T-helper 22 cell (primary cell): Measurements from ENCODE around the gene WDR86.

Experiments
- DNase-seq: peaks from one replicate; pipeline ENCODE4 v3.0.0-alpha.2; 2020; ENCODE audit warnings: low read depth

The WDR86 gene

DNA sequence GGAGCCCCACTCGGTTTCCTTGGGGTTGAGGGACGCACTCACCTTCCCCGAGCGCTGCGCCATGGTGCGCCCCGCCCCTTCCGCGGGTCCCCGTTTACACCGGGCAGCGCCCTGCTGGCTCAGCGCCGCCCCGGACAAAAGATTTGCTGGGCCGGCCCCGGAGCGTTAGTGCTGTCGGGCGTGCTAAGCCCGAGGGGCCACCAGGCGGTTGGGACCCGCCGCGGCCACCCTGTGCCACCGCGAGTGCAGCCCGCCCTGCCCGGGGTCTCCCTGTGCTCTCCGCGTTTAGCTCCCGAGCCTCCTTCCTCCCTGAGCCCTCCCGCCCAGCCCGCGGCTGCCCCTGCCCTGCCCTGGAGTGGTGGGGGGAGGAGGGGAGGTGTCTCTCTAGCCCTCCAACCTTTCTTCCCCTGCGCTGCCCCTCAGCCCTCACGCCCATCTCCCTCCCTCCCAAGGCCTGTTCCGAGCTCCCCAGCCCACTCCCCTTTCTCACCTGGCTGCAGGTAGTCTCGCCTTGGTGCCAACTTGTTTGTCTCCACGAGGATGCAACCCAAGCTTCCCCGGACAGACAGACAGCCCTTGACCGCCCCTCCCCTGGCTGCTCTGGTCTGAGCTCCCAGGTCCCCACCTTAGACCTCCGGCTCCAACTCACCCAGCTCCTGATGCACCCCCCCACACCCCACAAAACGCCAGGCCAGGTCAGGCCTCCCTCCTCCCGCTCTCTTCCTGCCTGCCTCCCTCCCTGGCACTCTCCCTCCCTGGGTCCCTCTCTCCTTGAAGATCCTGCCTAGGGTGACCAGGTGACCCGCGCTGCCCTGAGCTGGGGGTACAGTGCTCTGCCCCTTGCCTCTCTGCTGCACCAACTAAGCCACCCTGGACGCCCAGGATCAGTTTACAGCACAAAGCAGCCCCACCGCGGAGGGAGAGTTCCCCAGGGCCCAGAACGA is 30.3 kb upstream of the WDR86 start, which contains the start of gene CRYGN:
Gene CRYGN, minus strand, starts transcription at position 287 of the 944 bp plus-strand sequence. Its CDS starts 224 bp downstream, at position 63.
- no peak for DNase-seq

- DNase-seq = no peak
Observed at GRCh38 chr7:151438864-151439601, 29.2 kb upstream of the WDR86 start.

GRCh38 chr7:151437866-151438516 is 28.2 kb upstream of the WDR86 start:
- DNase-seq = no peak

- no peak for DNase-seq
Observed at GRCh38 chr7:151437159-151437553, 27.3 kb upstream of the WDR86 start.

DNA sequence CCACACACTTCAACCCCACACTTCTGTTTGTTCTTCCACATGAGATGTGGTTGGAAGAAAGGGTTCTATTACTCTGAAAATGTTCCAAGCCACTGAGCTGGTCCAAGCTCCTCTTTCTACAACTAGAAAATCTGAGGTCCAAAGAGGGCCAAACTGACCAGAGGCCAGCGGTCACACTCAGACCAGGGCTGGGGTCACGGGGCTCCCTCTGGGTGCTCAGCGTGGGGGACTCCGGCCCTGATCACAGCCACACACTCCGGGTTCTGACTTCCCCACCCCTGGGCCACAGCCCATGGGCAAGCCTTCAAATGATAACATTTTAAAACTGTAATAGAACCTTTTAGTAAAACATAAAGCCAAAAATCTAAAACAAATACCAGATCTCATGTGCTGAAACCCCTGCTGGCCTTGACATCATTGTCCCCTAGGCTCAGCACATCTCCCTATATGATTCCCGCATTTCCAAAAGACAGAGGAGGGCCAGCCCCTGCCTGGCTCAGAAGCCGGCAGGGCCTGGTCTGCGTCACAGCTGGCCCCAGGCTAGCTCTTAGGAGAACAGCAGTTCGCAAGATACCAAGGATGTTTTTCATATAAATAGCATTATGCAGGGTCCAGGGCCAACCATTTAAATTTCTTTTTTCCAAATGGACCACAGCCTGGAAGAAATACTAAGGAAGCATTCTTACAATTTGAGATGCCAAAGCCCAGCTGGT is 26.8 kb upstream of the WDR86 start:
- no peak for DNase-seq

GRCh38 chr7:151435971-151436370 is 26.1 kb upstream of the WDR86 start:
- DNase-seq = no peak

DNA sequence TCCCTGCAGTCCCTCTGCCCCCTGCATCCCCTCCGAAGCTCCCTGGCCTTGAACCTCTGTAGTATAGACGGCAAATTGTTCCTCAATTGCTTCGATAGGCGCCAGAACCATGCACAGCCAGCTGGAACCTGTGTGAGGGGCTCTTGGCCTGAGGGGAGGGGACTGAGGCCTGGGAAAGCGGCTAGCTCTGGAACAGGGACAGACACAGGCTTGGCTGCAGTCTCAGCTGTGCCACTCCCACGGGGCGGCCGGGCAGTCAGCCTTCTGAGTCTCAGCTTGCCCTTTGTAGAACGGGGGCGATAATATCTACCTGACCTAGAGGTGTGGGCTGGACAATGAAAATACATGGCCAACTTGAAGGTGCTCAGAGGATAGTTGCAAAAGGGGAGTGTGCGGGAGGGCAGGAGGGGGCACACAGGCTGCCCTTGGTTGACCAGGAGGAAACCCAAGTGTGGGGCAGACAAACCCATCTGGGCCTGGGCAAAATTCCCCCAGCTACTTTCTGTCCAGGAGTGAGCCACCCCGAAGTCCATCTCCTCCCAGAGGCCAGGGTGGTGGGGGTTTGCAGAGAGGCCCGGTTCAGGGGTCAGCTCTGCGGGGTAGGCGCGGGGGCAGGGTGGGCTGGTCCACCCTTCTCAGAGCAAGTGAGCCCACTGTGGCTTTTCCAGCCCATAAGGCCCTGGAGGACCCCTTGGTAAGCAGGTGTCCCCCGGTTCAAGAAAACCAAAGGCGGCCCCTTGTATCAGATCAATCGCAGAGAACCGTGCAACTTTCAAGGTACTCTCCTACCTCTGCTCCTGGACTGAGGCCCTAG is 25.5 kb upstream of the WDR86 start:
- no peak for DNase-seq

- no peak for DNase-seq
Observed at GRCh38 chr7:151434549-151434948, 24.7 kb upstream of the WDR86 start.

GRCh38 chr7:151433721-151434400 is 24.0 kb upstream of the WDR86 start:
- no peak for DNase-seq

- DNase-seq = peak; percentile 27
Observed at GRCh38 chr7:151432658-151433521, 23.1 kb upstream of the WDR86 start.

GRCh38 chr7:151431768-151432311 is 22.0 kb upstream of the WDR86 start:
- DNase-seq = no peak

DNA sequence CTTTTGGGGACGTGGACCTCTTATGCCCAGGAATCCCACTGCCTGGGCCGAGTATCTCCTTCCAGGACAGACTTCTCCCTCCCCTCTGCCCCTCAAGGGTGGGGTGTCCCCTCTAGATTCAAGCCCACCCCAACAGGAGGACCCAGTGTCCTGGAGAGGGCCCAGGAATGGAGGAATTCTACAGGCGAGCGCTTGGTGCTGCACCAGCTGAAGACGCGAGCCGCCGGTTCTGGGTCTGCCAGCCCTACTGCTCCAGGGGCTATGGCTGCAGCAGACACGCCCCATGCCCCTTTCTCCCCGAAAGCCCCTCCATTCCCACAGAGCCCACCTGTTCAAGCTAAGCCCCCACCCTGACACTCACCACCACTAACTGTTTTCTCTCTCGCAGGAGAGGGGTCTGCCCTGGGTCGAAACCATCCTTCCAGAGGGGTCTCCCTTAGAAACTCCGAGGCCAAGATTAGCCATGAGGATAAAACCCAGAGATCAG is 21.5 kb upstream of the WDR86 start:
- DNase-seq = no peak

DNA sequence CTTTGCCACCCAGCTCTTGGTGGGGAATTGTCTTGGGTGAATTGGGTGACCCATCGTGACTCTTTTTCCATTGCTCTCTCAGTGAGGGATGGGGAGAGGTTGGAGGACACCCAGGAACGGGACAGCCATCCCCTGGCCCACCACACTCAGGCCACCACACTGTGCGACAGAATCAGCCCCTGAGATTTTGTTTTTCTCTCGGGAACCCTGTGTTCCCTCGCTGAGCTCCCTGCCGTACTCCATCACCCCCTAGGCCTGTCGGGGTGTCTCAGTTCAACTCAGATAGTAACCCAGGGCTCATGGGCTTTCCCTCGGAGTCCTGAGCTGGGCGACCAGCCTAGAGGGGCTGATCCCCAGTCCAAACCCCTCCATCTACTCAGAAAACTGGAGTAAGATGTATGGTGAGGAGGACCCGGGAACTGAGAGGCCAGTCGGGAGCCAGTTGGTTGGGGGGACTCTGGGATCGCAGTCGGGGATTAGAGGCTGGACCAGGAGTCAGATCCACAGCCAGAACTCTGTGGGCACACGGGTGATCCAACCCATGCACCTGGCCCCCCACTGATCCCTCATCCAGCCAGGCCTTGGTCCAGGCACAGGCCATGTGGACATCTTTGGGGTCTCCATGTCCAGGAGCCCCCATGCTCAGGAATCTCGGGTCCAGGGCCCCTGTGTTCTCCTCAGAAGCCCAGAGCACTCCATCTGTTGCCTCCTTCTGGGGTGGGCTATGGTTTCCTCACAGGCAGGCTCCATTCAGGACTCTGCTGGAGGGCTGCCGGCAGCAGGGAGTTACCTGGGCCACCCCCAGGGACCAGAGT is 20.8 kb upstream of the WDR86 start:
- DNase-seq = no peak

GRCh38 chr7:151429560-151430331 is 19.9 kb upstream of the WDR86 start:
- DNase-seq = peak; percentile 60

DNA sequence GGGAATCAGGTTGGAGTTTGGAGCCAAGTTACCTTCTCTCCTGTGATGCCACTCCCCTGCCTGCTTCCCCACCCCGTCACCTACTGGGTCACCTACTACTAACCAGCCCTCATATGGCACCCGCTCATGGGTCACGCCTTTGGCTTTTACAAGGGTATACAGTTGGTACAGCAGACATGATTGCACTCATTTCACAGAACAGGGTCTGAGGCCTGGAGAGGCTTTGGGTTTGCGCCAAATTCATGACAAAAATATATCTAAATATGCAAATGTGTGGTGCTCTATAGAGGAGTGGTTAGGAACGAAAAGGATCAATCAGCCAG is 19.4 kb upstream of the WDR86 start:
- no peak for DNase-seq

DNA sequence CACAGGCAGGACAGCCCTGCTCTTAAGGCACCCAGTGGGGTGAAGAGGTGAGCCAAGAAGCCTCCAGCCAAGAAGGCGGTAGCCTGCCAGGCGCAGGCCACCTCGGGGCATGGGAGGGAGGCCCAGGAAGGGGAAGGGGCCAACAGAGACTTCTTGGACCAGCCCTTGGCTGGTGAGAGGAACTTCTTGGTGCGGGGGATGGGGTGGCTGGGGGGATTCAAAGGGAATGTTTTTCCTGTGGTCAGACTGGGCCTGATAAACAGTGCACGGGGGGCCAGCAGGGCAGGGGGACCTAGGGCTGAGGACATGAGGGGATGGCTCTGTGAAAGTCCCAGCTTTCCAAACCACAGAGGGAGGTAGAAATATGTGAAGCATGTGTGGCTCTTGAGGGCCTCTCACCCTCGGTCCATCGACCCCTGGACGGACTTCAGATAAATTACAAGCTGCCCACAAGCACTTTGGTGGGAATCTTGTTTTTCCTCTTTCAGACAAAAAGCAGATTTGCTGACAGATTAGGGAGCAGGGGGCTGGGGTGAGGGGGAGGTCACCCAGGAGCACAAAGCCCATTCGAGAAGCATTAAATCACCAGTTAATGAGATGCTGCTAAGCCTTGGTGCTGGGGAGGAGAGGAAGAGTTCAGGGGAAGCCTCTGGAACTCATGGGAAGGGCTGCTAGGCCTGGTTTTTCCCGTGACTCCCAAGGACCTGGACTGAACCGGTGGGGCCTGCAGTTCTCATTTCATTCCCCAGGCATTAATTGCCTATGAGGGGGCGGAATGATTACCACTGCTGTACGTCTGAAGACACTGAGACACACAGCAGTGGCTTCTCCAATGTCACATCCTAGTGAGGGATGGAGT is 18.8 kb upstream of the WDR86 start:
- no peak for DNase-seq
